IMR-90 (cell line): Measurements from ENCODE around the gene KCNIP1. TPM values are rescaled to one million over a fixed set of nuclear protein-coding genes. Genes with fewer than 3 reads are reported as not detected.

Experiments used
- ATAC-seq: fragments of 200-7000 bp; cut with Tn5 transposase; 2 replicates; pipeline ENCODE4 v1.9.1; 2020; ENCODE audit warnings: low read depth, mild to moderate bottlenecking, moderate library complexity
- BruUV-seq: library from RNA; stranded (reverse); fragments of 400-500 nt; replicated peaks from 2 replicates; lab custom pipeline; 2021; lab: Mats Ljungman, UMichigan
- CTCF ChIA-PET: fragments of 300-600 bp; formaldehyde crosslinking; extraction: SDS; loops from one replicate; lab custom pipeline; 2021; ENCODE audit warnings: antibody characterized with exemption; lab: Yijun Ruan, JAX
- POLR2A ChIA-PET: fragments of 300-600 bp; sonication (Branson Sonifier 250); formaldehyde crosslinking; loops from one replicate; lab custom pipeline; 2022; ENCODE audit warnings: antibody characterized with exemption; ENCODE audit not compliant: unreplicated experiment; lab: Charles Lee
- DNase-seq: peaks from one replicate; pipeline ENCODE4 v3.0.0; 2013
- H2AFZ ChIP-seq: replicated peaks from 2 replicates; pipeline ENCODE3; 2013; ENCODE audit warnings: low read length, mild to moderate bottlenecking; ENCODE audit not compliant: poor library complexity
- H2AK5ac ChIP-seq: 2 replicates; pipeline ENCODE4 v1.6.1; 2013; ENCODE audit warnings: low read depth, low read length, inconsistent platforms
- H2AK9ac ChIP-seq: replicated peaks from 2 replicates; pipeline ENCODE3; 2013; ENCODE audit warnings: mild to moderate bottlenecking, low read depth, low read length, moderate library complexity; ENCODE audit not compliant: poor library complexity
- H2BK120ac ChIP-seq: 2 replicates; pipeline ENCODE4 v1.6.1; 2013; ENCODE audit warnings: low read depth, low read length, inconsistent platforms
- H2BK15ac ChIP-seq: 3 replicates; pipeline ENCODE4 v1.6.1; 2013; ENCODE audit warnings: low read depth, low read length, inconsistent platforms
- H2BK20ac ChIP-seq: 2 replicates; pipeline ENCODE4 v1.6.1; 2013; ENCODE audit warnings: low read depth, mild to moderate bottlenecking, inconsistent platforms, low read length, moderate library complexity
- H2BK5ac ChIP-seq: 2 replicates; pipeline ENCODE4 v1.6.1; 2013; ENCODE audit warnings: mild to moderate bottlenecking, low read depth, low read length, inconsistent platforms; ENCODE audit not compliant: poor library complexity, severe bottlenecking
- H3K14ac ChIP-seq: replicated peaks from 2 replicates; pipeline ENCODE4 v1.6.1; 2013; ENCODE audit warnings: low read depth, low read length, inconsistent platforms
- H3K18ac ChIP-seq: 2 replicates; pipeline ENCODE4 v1.6.1; 2013; ENCODE audit warnings: low read depth, low read length, control low read depth
- H3K23ac ChIP-seq: 2 replicates; pipeline ENCODE4 v1.6.1; 2013; ENCODE audit warnings: low read depth, low read length, inconsistent platforms
- H3K27ac ChIP-seq: 2 replicates; pipeline ENCODE4 v1.5.1; 2013; ENCODE audit warnings: mild to moderate bottlenecking, control low read depth, low read length; ENCODE audit not compliant: insufficient read depth
- H3K27me3 ChIP-seq: 2 replicates; pipeline ENCODE4 v1.6.1; 2013; ENCODE audit warnings: low read length; ENCODE audit not compliant: control insufficient read depth, insufficient read depth
- H3K36me3 ChIP-seq: 2 replicates; pipeline ENCODE4 v1.6.1; 2013; ENCODE audit warnings: low read length, mixed read lengths; ENCODE audit not compliant: control insufficient read depth, insufficient read depth
- H3K4ac ChIP-seq: 2 replicates; pipeline ENCODE4 v1.6.1; 2013; ENCODE audit warnings: low read depth, low read length, inconsistent platforms
- H3K4me1 ChIP-seq: 2 replicates; pipeline ENCODE4 v1.6.1; 2013; ENCODE audit warnings: low read length, mixed read lengths; ENCODE audit not compliant: control insufficient read depth, insufficient read depth
- H3K4me2 ChIP-seq: 2 replicates; pipeline ENCODE4 v1.6.1; 2013; ENCODE audit warnings: low read depth, mild to moderate bottlenecking, control low read depth, low read length, moderate library complexity
- H3K4me3 ChIP-seq: 2 replicates; pipeline ENCODE4 v1.5.1; 2013; ENCODE audit warnings: low read depth, mild to moderate bottlenecking, control low read depth, low read length, moderate library complexity; ENCODE audit not compliant: insufficient read depth
- H3K56ac ChIP-seq: 2 replicates; pipeline ENCODE4 v1.6.1; 2013; ENCODE audit warnings: low read length, inconsistent platforms; ENCODE audit not compliant: insufficient read depth; ENCODE audit errors: extremely low read depth
- H3K79me1 ChIP-seq, 2 experiments: 2 replicates each; pipeline ENCODE4 v1.6.1; 2013; ENCODE audit warnings: low read length in 2 of 2, inconsistent platforms in 1 of 2, low read depth in 1 of 2
- H3K9ac ChIP-seq: 2 replicates; pipeline ENCODE4 v1.6.1; 2013; ENCODE audit warnings: low read depth, low read length, control low read depth
- H3K9me1 ChIP-seq: 2 replicates; pipeline ENCODE4 v1.6.1; 2013; ENCODE audit warnings: low read length, inconsistent platforms; ENCODE audit not compliant: insufficient read depth
- H3K9me3 ChIP-seq: 2 replicates; pipeline ENCODE4 v1.6.1; 2013; ENCODE audit warnings: low read length; ENCODE audit not compliant: control insufficient read depth, insufficient read depth
- H4K20me1 ChIP-seq: 2 replicates; pipeline ENCODE4 v1.6.1; 2013; ENCODE audit warnings: low read length, inconsistent platforms; ENCODE audit not compliant: insufficient read depth
- H4K5ac ChIP-seq: 2 replicates; pipeline ENCODE4 v1.6.1; 2013; ENCODE audit warnings: mild to moderate bottlenecking, low read depth, low read length, control low read depth
- H4K8ac ChIP-seq, 2 experiments: 2 replicates each; pipeline ENCODE4 v1.6.1; 2013; ENCODE audit warnings: low read depth in 2 of 2, low read length in 2 of 2, control low read depth in 1 of 2, inconsistent platforms in 1 of 2
- H4K91ac ChIP-seq: 2 replicates; pipeline ENCODE4 v1.6.1; 2013; ENCODE audit warnings: low read depth, low read length, inconsistent platforms; ENCODE audit not compliant: insufficient read depth
- BHLHE40 ChIP-seq: fragments of 150-350 bp; IDR thresholded peaks from 2 replicates; pipeline ENCODE4 v1.6.1; 2016; ENCODE audit warnings: mild to moderate bottlenecking, low read depth, low read length
- CHD1 ChIP-seq: IDR thresholded peaks from 2 replicates; pipeline ENCODE4 v1.6.1; 2012; ENCODE audit warnings: low read depth, low read length, improper control_type of control experiment
- FOS ChIP-seq: fragments of 150-350 bp; IDR thresholded peaks from 2 replicates; pipeline ENCODE4 v1.6.1; 2016; ENCODE audit warnings: low read depth, low read length
- MAFK ChIP-seq: IDR thresholded peaks from 2 replicates; pipeline ENCODE4 v1.6.1; 2012; ENCODE audit warnings: low read depth, low read length, improper control_type of control experiment
- MAZ ChIP-seq: IDR thresholded peaks from 2 replicates; pipeline ENCODE4 v1.6.1; 2012; ENCODE audit warnings: low read depth, mild to moderate bottlenecking, low read length, improper control_type of control experiment, moderate library complexity, borderline replicate concordance
- MXI1 ChIP-seq: IDR thresholded peaks from 2 replicates; pipeline ENCODE4 v1.6.1; 2012; ENCODE audit warnings: low read depth, mild to moderate bottlenecking, low read length, moderate library complexity, borderline replicate concordance
- NFE2L2 ChIP-seq: fragments of 150-350 bp; IDR thresholded peaks from 2 replicates; pipeline ENCODE4 v1.6.1; 2016; ENCODE audit warnings: low read depth, mild to moderate bottlenecking, low read length
- POLR2A ChIP-seq: IDR thresholded peaks from 2 replicates; pipeline ENCODE4 v1.6.1; 2012; ENCODE audit warnings: mild to moderate bottlenecking, low read depth, low read length
- RAD21 ChIP-seq: IDR thresholded peaks from 2 replicates; pipeline ENCODE4 v1.6.1; 2012; ENCODE audit warnings: low read length, improper control_type of control experiment
- RCOR1 ChIP-seq: IDR thresholded peaks from 2 replicates; pipeline ENCODE4 v1.6.1; 2012; ENCODE audit warnings: mild to moderate bottlenecking, low read length, improper control_type of control experiment; ENCODE audit not compliant: insufficient replicate concordance
- RFX5 ChIP-seq: IDR thresholded peaks from 2 replicates; pipeline ENCODE4 v1.8.0; 2012; ENCODE audit warnings: low read depth, mild to moderate bottlenecking, low read length, moderate library complexity
- WGBS, 2 experiments: methylation state at CpG; one replicate each; pipeline versions ENCODE4 v1.1.5 to v1.1.7; 2013; ENCODE audit warnings: missing lambda C conversion rate in 2 of 2; ENCODE audit not compliant: insufficient read length in 1 of 2; ENCODE audit errors: extremely low coverage in 2 of 2; 5-methylcytosine and 5-hydroxymethylcytosine counted together
- dilution Hi-C: fragments of 300-500 bp; cut with HindIII; formaldehyde crosslinking; loops from one replicate; pipeline ENCODE4 v1.14.3; 2018; ENCODE audit warnings: low sequenced_read_pairs; ENCODE audit not compliant: unreplicated experiment
- in situ Hi-C: fragments of 300-500 bp; cut with MboI; formaldehyde crosslinking; loops from 3 replicates; pipeline ENCODE4 v1.14.3; 2019; ENCODE audit warnings: low sequenced_read_pairs, inconsistent platforms, mixed read lengths
- intact Hi-C: fragments of 100-400 bp; cut with micrococcal nuclease; formaldehyde crosslinking; loops from 2 replicates; pipeline ENCODE4 v1.10.0; 2022
- polyA plus RNA-seq, 3 experiments: library from polyadenylated mRNA; depleted of rRNA; stranded (reverse); fragments of >200 nt; gene quantifications; 2 replicates each; pipeline ENCODE4 v1.2.3, GENCODE V29; 2012; ENCODE audit warnings: low replicate concordance in 1 of 3
- total RNA-seq: library from RNA; depleted of rRNA; stranded (reverse); fragments of >200 nt; gene quantifications from 2 replicates; pipeline ENCODE4 v1.2.3, GENCODE V29; 2012
- TF ChIP-seq, protein P1 (sequence below): fragments of 150-350 bp; IDR thresholded peaks from 2 replicates; pipeline ENCODE4 v1.6.1; 2016; ENCODE audit warnings: low read depth, mild to moderate bottlenecking, low read length, moderate library complexity, borderline replicate concordance
- TF ChIP-seq, protein P2 (sequence below): conservative IDR thresholded peaks from 2 replicates; pipeline ENCODE4 v1.5.1; 2012; ENCODE audit warnings: mild to moderate bottlenecking, low read depth, low read length, improper control_type of control experiment
- TF ChIP-seq, protein P3 (sequence below): fragments of 150-350 bp; IDR thresholded peaks from 2 replicates; pipeline ENCODE4 v1.6.1; 2017; ENCODE audit warnings: mild to moderate bottlenecking, antibody characterized with exemption, low read length, low read depth

The KCNIP1 gene
- total and polyA plus RNA-seq, 2 of the 4 experiments (the other 2 are of a cell fraction): not detected

DNA sequence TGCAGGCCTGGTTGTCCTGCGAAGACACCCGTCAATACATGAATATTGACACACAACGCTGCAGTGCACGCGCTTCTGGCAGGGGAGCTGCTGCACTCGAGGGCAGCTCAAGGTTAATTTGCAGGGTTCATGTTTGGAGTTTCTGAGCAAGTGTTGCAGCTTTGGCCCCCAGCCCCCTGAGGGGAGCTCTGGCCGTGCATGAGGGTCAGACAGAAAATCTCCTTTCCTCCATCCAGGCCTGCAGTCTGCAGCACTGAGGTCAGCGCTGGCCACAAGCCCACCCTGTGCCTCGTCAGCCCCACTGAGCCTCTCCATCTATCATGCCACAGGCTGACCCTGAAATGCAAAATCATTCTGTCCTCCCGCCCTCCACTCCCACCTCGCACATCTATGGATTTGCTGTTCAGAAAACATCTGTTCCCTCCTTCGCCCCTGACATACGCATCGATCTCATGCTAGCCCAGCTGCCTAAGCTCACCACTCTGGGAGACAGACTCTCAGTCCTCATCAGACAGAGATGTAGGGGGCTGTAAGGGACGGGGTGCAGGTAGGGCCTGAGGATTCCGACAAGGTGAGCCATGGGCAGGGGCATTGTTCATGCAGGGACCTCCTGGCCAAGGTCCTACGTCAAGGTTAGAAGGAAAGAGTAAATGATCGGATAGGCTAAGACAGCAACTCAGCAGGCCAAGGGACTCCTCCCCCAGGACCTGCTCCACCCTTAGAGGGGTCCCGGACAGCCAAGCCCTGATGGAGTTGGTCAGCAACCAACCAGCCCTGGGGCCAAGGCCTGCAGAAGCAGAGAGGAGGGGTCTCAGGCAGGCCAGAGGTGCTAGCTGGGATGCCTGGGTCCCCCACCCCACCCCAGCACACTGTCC, 125.1 kb downstream of the KCNIP1 start:
- 55% methylated on average over 3 of the region's 19 CpGs; no CpG with 5 or more reads in 1 of the 2 experiments for WGBS, 2 experiments
- in situ Hi-C loops: no loop called here
- TF ChIP-seq, protein P1, sequence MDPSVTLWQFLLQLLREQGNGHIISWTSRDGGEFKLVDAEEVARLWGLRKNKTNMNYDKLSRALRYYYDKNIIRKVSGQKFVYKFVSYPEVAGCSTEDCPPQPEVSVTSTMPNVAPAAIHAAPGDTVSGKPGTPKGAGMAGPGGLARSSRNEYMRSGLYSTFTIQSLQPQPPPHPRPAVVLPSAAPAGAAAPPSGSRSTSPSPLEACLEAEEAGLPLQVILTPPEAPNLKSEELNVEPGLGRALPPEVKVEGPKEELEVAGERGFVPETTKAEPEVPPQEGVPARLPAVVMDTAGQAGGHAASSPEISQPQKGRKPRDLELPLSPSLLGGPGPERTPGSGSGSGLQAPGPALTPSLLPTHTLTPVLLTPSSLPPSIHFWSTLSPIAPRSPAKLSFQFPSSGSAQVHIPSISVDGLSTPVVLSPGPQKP: no peak
- no peak for TF ChIP-seq MAZ
- TF ChIP-seq, protein P2, sequence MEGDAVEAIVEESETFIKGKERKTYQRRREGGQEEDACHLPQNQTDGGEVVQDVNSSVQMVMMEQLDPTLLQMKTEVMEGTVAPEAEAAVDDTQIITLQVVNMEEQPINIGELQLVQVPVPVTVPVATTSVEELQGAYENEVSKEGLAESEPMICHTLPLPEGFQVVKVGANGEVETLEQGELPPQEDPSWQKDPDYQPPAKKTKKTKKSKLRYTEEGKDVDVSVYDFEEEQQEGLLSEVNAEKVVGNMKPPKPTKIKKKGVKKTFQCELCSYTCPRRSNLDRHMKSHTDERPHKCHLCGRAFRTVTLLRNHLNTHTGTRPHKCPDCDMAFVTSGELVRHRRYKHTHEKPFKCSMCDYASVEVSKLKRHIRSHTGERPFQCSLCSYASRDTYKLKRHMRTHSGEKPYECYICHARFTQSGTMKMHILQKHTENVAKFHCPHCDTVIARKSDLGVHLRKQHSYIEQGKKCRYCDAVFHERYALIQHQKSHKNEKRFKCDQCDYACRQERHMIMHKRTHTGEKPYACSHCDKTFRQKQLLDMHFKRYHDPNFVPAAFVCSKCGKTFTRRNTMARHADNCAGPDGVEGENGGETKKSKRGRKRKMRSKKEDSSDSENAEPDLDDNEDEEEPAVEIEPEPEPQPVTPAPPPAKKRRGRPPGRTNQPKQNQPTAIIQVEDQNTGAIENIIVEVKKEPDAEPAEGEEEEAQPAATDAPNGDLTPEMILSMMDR: no peak
- TF ChIP-seq RFX5: no peak
- TF ChIP-seq, protein P3, sequence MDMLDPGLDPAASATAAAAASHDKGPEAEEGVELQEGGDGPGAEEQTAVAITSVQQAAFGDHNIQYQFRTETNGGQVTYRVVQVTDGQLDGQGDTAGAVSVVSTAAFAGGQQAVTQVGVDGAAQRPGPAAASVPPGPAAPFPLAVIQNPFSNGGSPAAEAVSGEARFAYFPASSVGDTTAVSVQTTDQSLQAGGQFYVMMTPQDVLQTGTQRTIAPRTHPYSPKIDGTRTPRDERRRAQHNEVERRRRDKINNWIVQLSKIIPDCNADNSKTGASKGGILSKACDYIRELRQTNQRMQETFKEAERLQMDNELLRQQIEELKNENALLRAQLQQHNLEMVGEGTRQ: no peak
- TF ChIP-seq NFE2L2: no peak
- TF ChIP-seq MAFK: no peak
- no peak for TF ChIP-seq POLR2A
- no peak for TF ChIP-seq BHLHE40
- TF ChIP-seq FOS: no peak
- no peak for TF ChIP-seq RCOR1
- TF ChIP-seq RAD21: no peak
- no peak for TF ChIP-seq MXI1
- TF ChIP-seq CHD1: no peak

More for the DNA sequence above, 125.1 kb downstream of the KCNIP1 start:
- H4K5ac ChIP-seq: no peak overlapping the region
- no peak overlapping the region for H2BK120ac ChIP-seq
- no peak overlapping the region for H2AK5ac ChIP-seq
- no TSS peak for BruUV-seq
- no peak overlapping the region for H3K4me2 ChIP-seq
- H3K36me3 ChIP-seq: no peaks in the 10 kb centered on the region
- H3K4me3 ChIP-seq: no peak overlapping the region
- POLR2A ChIA-PET: no interaction called here
- no peak overlapping the region for H2BK20ac ChIP-seq
- H2AFZ ChIP-seq: peak overlapping the region; percentile 27
- no peak overlapping the region for H4K91ac ChIP-seq
- no peak overlapping the region for H3K56ac ChIP-seq
- dilution Hi-C loops: no loop called here
- H3K27ac ChIP-seq: no peak overlapping the region
- H3K79me1 ChIP-seq: no peaks in the 10 kb centered on the region
- ATAC-seq (no peak), DNase-seq (no peak)
- no peak overlapping the region for H3K4ac ChIP-seq
- H2BK5ac ChIP-seq: no peak overlapping the region
- CTCF ChIA-PET: interaction anchor here (0.5 kb wide), 1 partner anchor 194 kb away, joined by 3 read pairs; no protein-coding TSS in a partner anchor
- peaks cover 3% of the 10 kb centered on the region; the same call in 1 of the 2 replicates for H3K4me1 ChIP-seq
- no peak overlapping the region for H2BK15ac ChIP-seq
- peaks cover 5% of the 10 kb centered on the region for H3K27me3 ChIP-seq
- H3K9me3 ChIP-seq: no peaks in the 10 kb centered on the region
- no peak overlapping the region for H3K23ac ChIP-seq
- H3K9me1 ChIP-seq: no peaks in the 10 kb centered on the region
- H3K14ac ChIP-seq: no peak overlapping the region
- no peaks in the 10 kb centered on the region; the same call in 1 of the 2 replicates for H4K20me1 ChIP-seq
- H3K9ac ChIP-seq: no peak overlapping the region
- intact Hi-C loops: loop anchor here (10.0 kb wide), 1 partner anchor 364 kb away; no protein-coding TSS in a partner anchor
- H4K8ac ChIP-seq: no peak overlapping the region
- no peak overlapping the region for H3K18ac ChIP-seq
- H2AK9ac ChIP-seq: no peak overlapping the region
